Measurements from ENCODE around the gene NUDCD2. TPM values are rescaled to one million over a fixed set of nuclear protein-coding genes. Genes with fewer than 3 reads are reported as not detected.

The NUDCD2 gene
- total RNA-seq, 1 donor from 2014 or later: 68.2 TPM

- peak overlapping the region; percentile 35 for H2AFZ ChIP-seq (replicated peaks)
Measured at GRCh38 chr5:163502521-163502920, 42.6 kb upstream of the NUDCD2 start.

GRCh38 chr5:163498886-163499285, 39.0 kb upstream of the NUDCD2 start:
- peaks cover 13% of the 10 kb centered on the region for H3K4me1 ChIP-seq
- peaks cover 7% of the 10 kb centered on the region for H3K4me1 Mint-ChIP-seq
- H4K20me1 ChIP-seq (ENCODE audit: low read depth): no peaks in the 10 kb centered on the region
- H3K27me3 Mint-ChIP-seq (ENCODE audit: insufficient read depth, low read depth): no peaks in the 10 kb centered on the region
- H3K27ac Mint-ChIP-seq: no peak overlapping the region
- peaks cover 4% of the 10 kb centered on the region for H3K36me3 Mint-ChIP-seq
- no peak overlapping the region for H3K9ac ChIP-seq
- H3K4me3 ChIP-seq: no peak overlapping the region
- H3K79me2 ChIP-seq (ENCODE audit: low read depth): peaks cover 5% of the 10 kb centered on the region
- H3K4me2 ChIP-seq: no peak overlapping the region
- H3K27ac ChIP-seq: no peak overlapping the region
- H3K36me3 ChIP-seq: no peaks in the 10 kb centered on the region
- TF ChIP-seq EZH2phosphoT487 (IDR thresholded peaks at IDR 0.05): no peak
- TF ChIP-seq, protein P1, sequence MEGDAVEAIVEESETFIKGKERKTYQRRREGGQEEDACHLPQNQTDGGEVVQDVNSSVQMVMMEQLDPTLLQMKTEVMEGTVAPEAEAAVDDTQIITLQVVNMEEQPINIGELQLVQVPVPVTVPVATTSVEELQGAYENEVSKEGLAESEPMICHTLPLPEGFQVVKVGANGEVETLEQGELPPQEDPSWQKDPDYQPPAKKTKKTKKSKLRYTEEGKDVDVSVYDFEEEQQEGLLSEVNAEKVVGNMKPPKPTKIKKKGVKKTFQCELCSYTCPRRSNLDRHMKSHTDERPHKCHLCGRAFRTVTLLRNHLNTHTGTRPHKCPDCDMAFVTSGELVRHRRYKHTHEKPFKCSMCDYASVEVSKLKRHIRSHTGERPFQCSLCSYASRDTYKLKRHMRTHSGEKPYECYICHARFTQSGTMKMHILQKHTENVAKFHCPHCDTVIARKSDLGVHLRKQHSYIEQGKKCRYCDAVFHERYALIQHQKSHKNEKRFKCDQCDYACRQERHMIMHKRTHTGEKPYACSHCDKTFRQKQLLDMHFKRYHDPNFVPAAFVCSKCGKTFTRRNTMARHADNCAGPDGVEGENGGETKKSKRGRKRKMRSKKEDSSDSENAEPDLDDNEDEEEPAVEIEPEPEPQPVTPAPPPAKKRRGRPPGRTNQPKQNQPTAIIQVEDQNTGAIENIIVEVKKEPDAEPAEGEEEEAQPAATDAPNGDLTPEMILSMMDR (IDR thresholded peaks at IDR 0.05): no peak
- no peak for TF ChIP-seq EZH2 (IDR thresholded peaks at IDR 0.05)
- DNase-seq (ENCODE audit: low spot score): no peak
- H3K9me3 Mint-ChIP-seq: no peaks in the 10 kb centered on the region
- no peak overlapping the region for H2AFZ ChIP-seq (replicated peaks)
- H3K9me3 ChIP-seq (ENCODE audit: low read depth): no peaks in the 10 kb centered on the region
- no peaks in the 10 kb centered on the region for H3K27me3 ChIP-seq
- peaks cover 13% of the 10 kb centered on the region for H3F3A ChIP-seq (ENCODE audit: low read depth)
- H3K4me3 Mint-ChIP-seq: no peak overlapping the region

More at GRCh38 chr5:163502521-163502920, 42.6 kb upstream of the NUDCD2 start:
- Histone ChIP-seq H3F3A (ENCODE audit: low read depth) (peaks cover 33% of the 10 kb centered on the region), H3K79me2 (ENCODE audit: low read depth) (peaks cover 36% of the 10 kb centered on the region), H3K36me3 (no peaks in the 10 kb centered on the region), H3K4me2 (peak overlapping the region; percentile 94), H3K4me3 (no peak overlapping the region), H3K27me3 (no peaks in the 10 kb centered on the region), H3K9ac (no peak overlapping the region), H3K4me1 (peaks cover 30% of the 10 kb centered on the region), H4K20me1 (ENCODE audit: low read depth) (peaks cover 18% of the 10 kb centered on the region), H3K27ac (no peak overlapping the region), H3K9me3 (ENCODE audit: low read depth) (no peaks in the 10 kb centered on the region)
- Mint-ChIP-seq H3K36me3 (no peaks in the 10 kb centered on the region), H3K4me1 (peaks cover 26% of the 10 kb centered on the region), H3K27ac (peak overlapping the region; percentile 100), H3K9me3 (no peaks in the 10 kb centered on the region), H3K27me3 (ENCODE audit: insufficient read depth, low read depth) (peaks cover 2% of the 10 kb centered on the region), H3K4me3 (peak overlapping the region; percentile 92)
- TF ChIP-seq EZH2 (IDR thresholded peaks at IDR 0.05) (no peak), EZH2phosphoT487 (IDR thresholded peaks at IDR 0.05) (no peak)
- TF ChIP-seq, protein P1 (IDR thresholded peaks at IDR 0.05): no peak
- no peak for DNase-seq (ENCODE audit: low spot score)

- Histone ChIP-seq H3K36me3 (no peaks in the 10 kb centered on the region), H3K9me3 (ENCODE audit: low read depth) (no peaks in the 10 kb centered on the region), H3K27me3 (no peaks in the 10 kb centered on the region), H3K79me2 (ENCODE audit: low read depth) (no peaks in the 10 kb centered on the region), H3K4me3 (no peak overlapping the region), H3K9ac (no peak overlapping the region), H3F3A (ENCODE audit: low read depth) (no peaks in the 10 kb centered on the region), H3K27ac (no peak overlapping the region), H2AFZ (replicated peaks) (no peak overlapping the region), H3K4me2 (no peak overlapping the region), H3K4me1 (no peaks in the 10 kb centered on the region), H4K20me1 (ENCODE audit: low read depth) (no peaks in the 10 kb centered on the region)
- no peaks in the 10 kb centered on the region for H3K9me3 Mint-ChIP-seq
- H3K36me3 Mint-ChIP-seq: peaks cover 4% of the 10 kb centered on the region
- H3K4me1 Mint-ChIP-seq: no peaks in the 10 kb centered on the region
- H3K4me3 Mint-ChIP-seq: no peak overlapping the region
- no peaks in the 10 kb centered on the region for H3K27me3 Mint-ChIP-seq (ENCODE audit: insufficient read depth, low read depth)
- TF ChIP-seq, protein P1 (IDR thresholded peaks at IDR 0.05): no peak
- TF ChIP-seq EZH2phosphoT487 (IDR thresholded peaks at IDR 0.05) (no peak), EZH2 (IDR thresholded peaks at IDR 0.05) (no peak)
- DNase-seq (ENCODE audit: low spot score): no peak
- H3K27ac Mint-ChIP-seq: no peak overlapping the region
Measured at GRCh38 chr5:163497315-163497714, 37.4 kb upstream of the NUDCD2 start.
